SH-SY5Y (cell line): Measurements from ENCODE around the gene ARHGAP15.

Source experiments
- GATA2 ChIP-seq: IDR thresholded peaks from 2 replicates; pipeline ENCODE4 v1.6.1; 2011; ENCODE audit warnings: mild to moderate bottlenecking, low read depth, low read length
- GATA3 ChIP-seq: IDR thresholded peaks from 2 replicates; pipeline ENCODE4 v1.6.1; 2011; ENCODE audit warnings: low read depth, mild to moderate bottlenecking, low read length, moderate library complexity

GRCh38 chr2:143645921-143646645 is 516.9 kb downstream of the ARHGAP15 start:
- TF ChIP-seq GATA3 (no peak), GATA2 (no peak)
